Measurements from ENCODE around the gene TCF12. TPM values are rescaled to one million over a fixed set of nuclear protein-coding genes. Genes with fewer than 3 reads are reported as not detected.
"Not testable (repeated sequence)": the region's sequence is repeated elsewhere in the genome, so short reads cannot be mapped to it uniquely, and the experiment has no call there.

TCF12 gene
- total RNA-seq, 1 donor from 2014 or later, result 68.9 TPM

DNA sequence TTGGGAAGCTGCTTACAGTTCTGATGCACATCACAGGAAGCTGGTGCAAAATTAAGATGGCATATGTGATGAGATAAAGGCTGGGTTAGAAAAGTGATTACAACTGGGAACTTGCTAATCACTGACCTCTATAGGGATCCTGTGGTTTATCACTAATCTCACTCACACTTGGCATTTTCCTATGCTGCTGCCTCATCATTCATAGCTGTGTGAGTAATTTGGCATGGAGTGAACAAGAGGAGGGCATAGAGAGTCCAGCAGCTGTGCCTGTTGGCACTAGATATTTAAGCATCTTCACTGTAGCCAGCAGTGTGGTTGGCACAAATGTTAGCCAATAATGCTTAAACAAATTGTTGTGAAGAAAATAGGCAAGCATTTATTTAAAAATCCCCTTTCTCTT is 240.1 kb downstream of the TCF12 start:
- TF ChIP-seq, protein P1, sequence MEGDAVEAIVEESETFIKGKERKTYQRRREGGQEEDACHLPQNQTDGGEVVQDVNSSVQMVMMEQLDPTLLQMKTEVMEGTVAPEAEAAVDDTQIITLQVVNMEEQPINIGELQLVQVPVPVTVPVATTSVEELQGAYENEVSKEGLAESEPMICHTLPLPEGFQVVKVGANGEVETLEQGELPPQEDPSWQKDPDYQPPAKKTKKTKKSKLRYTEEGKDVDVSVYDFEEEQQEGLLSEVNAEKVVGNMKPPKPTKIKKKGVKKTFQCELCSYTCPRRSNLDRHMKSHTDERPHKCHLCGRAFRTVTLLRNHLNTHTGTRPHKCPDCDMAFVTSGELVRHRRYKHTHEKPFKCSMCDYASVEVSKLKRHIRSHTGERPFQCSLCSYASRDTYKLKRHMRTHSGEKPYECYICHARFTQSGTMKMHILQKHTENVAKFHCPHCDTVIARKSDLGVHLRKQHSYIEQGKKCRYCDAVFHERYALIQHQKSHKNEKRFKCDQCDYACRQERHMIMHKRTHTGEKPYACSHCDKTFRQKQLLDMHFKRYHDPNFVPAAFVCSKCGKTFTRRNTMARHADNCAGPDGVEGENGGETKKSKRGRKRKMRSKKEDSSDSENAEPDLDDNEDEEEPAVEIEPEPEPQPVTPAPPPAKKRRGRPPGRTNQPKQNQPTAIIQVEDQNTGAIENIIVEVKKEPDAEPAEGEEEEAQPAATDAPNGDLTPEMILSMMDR (conservative IDR thresholded peaks at IDR 0.05; ENCODE audit: low read depth, low read length), result no peak
- DNase-seq (ENCODE audit: low read depth), result no peak
- no peak overlapping the region for H3K4me3 ChIP-seq (ENCODE audit: low read depth, low read length)

DNA sequence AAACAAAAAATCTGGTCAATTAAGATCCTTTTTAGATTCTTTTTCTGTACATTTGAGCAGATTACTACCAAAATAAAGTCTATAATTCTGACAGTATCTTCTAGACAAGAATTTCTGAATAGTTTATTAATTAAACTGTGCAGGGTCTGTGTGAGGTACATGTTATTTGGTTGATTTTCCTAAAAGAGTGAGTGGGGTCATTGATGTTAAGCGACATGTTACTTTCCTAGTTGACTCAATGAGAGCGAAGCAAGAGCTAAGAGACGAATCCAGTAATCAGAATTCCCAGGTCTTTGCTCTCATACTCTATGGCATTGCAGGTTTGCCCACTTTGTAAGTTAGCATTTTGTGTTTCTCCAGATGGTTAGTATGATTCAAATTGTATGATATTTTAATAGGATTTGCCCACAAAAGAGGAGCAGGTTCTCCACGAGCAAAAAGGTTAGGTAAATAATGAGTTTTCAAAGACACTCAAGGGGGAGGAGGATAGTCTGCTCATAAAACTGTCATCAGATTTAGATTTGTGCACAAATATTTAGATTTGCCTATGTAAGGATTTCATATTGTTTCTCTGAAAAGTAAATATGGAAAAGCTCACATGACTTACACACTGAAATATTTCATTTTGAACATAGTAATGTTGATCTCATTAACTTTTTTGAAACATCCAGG is 240.7 kb downstream of the TCF12 start:
- TF ChIP-seq, protein P1 (conservative IDR thresholded peaks at IDR 0.05; ENCODE audit: low read depth, low read length), result no peak
- no peak overlapping the region for H3K4me3 ChIP-seq (ENCODE audit: low read depth, low read length)
- DNase-seq (ENCODE audit: low read depth), result no peak

DNA sequence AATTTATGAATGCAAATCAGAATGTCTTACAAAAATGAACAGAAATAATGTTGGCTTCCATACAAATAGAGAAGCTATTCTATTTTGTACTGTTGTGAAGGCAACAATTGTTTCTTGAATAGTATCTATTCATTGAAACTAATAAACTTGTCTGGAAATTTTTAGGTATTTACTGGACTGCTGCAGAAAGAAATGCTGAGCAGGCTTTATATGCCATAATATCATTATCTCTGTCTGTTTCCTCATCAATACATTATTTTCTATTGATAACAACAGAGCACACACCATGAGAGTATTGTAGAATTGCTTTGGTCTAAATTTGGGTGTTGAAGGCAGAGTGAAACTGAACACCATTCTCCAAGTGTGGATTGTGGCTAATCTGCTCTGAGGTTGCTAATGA is 241.3 kb downstream of the TCF12 start:
- H3K4me3 ChIP-seq (ENCODE audit: low read depth, low read length), result no peak overlapping the region
- TF ChIP-seq, protein P1 (conservative IDR thresholded peaks at IDR 0.05; ENCODE audit: low read depth, low read length), result no peak
- no peak for DNase-seq (ENCODE audit: low read depth)

DNA sequence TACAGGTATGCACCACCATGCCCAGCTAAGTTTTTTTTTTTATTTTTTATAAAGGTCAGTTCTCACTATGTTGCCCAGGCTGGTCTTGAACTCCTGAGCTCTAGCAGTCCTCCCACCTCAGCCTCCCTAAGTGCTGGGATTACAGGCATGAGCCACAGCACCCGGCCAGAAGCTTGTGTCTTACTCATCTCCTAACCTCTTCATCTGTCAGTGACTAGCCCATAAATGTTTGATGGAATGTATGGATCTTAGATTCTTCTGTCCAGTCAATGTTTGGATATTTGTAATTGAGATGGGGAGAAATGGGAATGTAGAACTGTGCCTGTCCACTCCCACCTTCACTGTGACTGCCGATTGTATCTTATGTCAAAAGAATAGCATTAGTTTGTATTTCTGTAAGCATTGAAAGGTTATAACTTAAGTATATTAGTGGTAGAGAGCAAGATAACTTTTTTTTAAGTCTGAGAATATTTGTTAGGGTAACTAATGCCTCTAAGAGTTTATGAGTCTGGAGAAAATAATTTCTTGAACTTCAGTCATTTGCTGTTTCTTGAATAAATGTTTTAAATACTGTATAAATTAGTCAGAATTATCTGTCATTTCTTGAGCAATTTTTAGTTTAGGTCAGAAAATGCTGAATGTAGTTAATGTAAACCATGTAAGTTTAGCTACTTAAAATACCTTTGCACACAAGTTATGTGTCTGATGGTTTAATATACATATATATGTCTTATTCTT is 242.5 kb downstream of the TCF12 start:
- no peak for DNase-seq (ENCODE audit: low read depth)
- no peak overlapping the region for H3K4me3 ChIP-seq (ENCODE audit: low read depth, low read length)
- TF ChIP-seq, protein P1 (conservative IDR thresholded peaks at IDR 0.05; ENCODE audit: low read depth, low read length), result no peak

DNA sequence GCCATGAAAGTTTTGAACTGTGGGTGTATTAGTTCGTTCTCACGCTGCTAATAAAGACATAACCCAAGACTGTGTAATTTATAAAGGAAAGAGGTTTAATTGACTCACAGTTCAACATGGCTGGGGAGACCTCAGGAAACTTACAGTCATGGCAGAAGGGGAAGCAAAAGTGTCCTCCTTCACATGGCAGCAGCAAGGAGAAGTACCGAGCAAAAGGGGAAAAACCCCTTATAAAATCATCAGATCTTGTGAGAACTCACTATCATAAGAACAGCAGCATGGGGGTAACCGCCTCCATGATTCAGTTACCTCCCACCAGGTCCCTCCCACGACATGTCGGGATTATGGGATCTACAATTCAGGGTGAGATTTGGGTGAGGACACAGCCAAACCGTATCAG is 245.8 kb downstream of the TCF12 start:
- not testable (repeated sequence) for H3K4me3 ChIP-seq (ENCODE audit: low read depth, low read length); DNase-seq (ENCODE audit: low read depth)

DNA sequence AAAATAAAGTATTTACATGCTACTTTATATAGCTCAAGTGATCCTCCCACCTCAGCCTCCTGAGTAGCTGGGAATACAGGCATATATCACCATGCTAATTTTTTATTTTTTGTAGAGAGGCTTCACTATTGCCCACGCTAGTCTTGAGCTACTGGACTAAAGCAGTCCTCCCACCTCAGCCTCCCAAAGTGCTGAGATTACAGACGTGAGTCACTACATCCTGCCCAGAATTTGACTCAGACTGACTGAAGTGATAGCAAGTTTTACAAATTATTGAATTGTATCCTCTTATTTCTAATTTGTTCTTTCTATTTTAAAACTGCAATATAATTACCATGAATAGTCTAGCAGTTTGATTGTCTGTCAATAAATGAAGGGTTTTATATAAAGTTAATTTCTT is 247.5 kb downstream of the TCF12 start:
- H3K4me3 ChIP-seq (ENCODE audit: low read depth, low read length), result no peak overlapping the region
- DNase-seq (ENCODE audit: low read depth), result no peak
- TF ChIP-seq, protein P1 (conservative IDR thresholded peaks at IDR 0.05; ENCODE audit: low read depth, low read length), result no peak

DNA sequence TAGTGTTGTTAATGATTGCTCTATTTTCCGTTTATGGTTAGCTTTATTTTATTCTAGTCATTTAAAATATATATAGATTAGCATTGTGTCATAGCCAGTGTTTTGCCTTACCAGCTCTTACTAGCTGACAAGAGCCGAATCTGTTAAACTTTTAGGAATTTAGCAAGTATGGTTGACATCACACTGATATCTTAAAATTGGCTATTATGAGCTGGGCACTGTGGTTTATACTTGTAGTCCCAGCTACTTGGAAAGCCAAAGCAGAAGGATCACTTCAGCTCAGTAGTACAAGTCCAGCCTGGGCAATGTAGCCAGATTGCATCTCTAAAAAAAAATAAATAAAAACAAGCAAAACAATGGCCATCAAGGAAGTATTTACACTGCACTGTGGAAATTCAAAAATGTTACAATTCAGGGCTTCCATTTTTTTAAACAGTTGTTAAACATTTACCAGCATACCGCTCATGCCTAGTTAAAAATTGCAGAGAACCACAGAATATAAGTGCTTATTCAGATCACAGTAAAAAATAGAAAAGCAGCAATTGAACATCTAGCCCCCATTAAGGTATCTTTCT is 249.5 kb downstream of the TCF12 start:
- no peak overlapping the region for H3K4me3 ChIP-seq (ENCODE audit: low read depth, low read length)
- TF ChIP-seq, protein P1 (conservative IDR thresholded peaks at IDR 0.05; ENCODE audit: low read depth, low read length), result no peak
- DNase-seq (ENCODE audit: low read depth), result no peak
